A549 (cell line): ENCODE results near the gene UTY. TPM values are rescaled to one million over a fixed set of nuclear protein-coding genes. Genes with fewer than 3 reads are reported as not detected.

Source experiments
- ATAC-seq, 2 experiments: fragments of 200-7000 bp in 1 of 2; fragments of >200 bp in 1 of 2; cut with Nextera tagmentation in 1 of 2; cut with Tn5 transposase in 1 of 2; 3 replicates each; pipeline versions ENCODE4 v1.8.0 to v1.9.1; 2018 to 2020; ENCODE audit warnings: mild to moderate bottlenecking in 1 of 2, moderate library complexity in 1 of 2
- CTCF ChIA-PET: fragments of 300-600 bp; sonication (Branson Sonifier 250); formaldehyde crosslinking; extraction: SDS; loops from one replicate; lab custom pipeline; 2021; ENCODE audit warnings: antibody characterized with exemption, inconsistent platforms; lab: Yijun Ruan, JAX
- POLR2A ChIA-PET: fragments of 350-600 bp; formaldehyde crosslinking; extraction: SDS; loops from one replicate; lab custom pipeline; 2021; ENCODE audit warnings: antibody characterized with exemption, inconsistent platforms; lab: Yijun Ruan, JAX
- DNase-seq, 2 experiments: peaks; one replicate each; pipeline versions ENCODE4 v3.0.0 to v3.0.0-alpha.2; 2011 to 2016; ENCODE audit warnings: low read depth in 1 of 2, low spot score in 1 of 2
- FAIRE-seq: peaks from 2 replicates; lab custom pipeline; 2011; peaks lifted over from hg19 to GRCh38; lab: Jason Lieb, UNC
- H3K27ac ChIP-seq, 2 experiments: fragments of >200 bp; sonication (Bioruptor Twin); formaldehyde crosslinking; 3 replicates each; pipeline ENCODE4 v1.5.1; 2016 to 2017
- H3K4me1 ChIP-seq: fragments of >200 bp; sonication (Bioruptor Twin); formaldehyde crosslinking; 3 replicates; pipeline ENCODE4 v1.6.1; 2016
- H3K4me2 ChIP-seq: fragments of >200 bp; sonication (Bioruptor Twin); formaldehyde crosslinking; 3 replicates; pipeline ENCODE4 v1.6.1; 2016
- H3K4me3 ChIP-seq: fragments of >200 bp; sonication (Bioruptor Twin); formaldehyde crosslinking; 3 replicates; pipeline ENCODE4 v1.5.1; 2016
- H3K9me3 ChIP-seq: fragments of >200 bp; sonication (Bioruptor Twin); formaldehyde crosslinking; 3 replicates; pipeline ENCODE4 v1.6.1; 2016
- BHLHE40 ChIP-seq: IDR thresholded peaks from 2 replicates; pipeline ENCODE4 v1.6.1; 2012; ENCODE audit warnings: low read depth, low read length, inconsistent platforms
- CBX2 ChIP-seq: fragments of 200-600 bp; sonication (generic); IDR thresholded peaks from 2 replicates; pipeline ENCODE4 v1.6.1; 2016; ENCODE audit warnings: low read depth, mild to moderate bottlenecking, borderline replicate concordance
- CEBPB ChIP-seq, 2 experiments: fragments of >200 bp in 1 of 2; sonication (Bioruptor Twin) in 1 of 2; formaldehyde crosslinking in 1 of 2; IDR thresholded peaks; 2 replicates each; pipeline ENCODE4 v1.6.1; 2012 to 2016
- EHF ChIP-seq: fragments of 250-450 bp; sonication (Bioruptor Pico); IDR thresholded peaks from 2 replicates; pipeline ENCODE4 v1.5.0; 2020; ENCODE audit warnings: mild to moderate bottlenecking
- EHMT2 ChIP-seq: fragments of 200-600 bp; sonication (generic); IDR thresholded peaks from 2 replicates; pipeline ENCODE4 v1.6.1; 2016; ENCODE audit warnings: antibody characterized with exemption, low read depth, mild to moderate bottlenecking, moderate library complexity
- EP300 ChIP-seq, 2 experiments: fragments of >200 bp; sonication (Bioruptor Twin); formaldehyde crosslinking; IDR thresholded peaks; 2 replicates in 1 of 2; 3 replicates in 1 of 2; pipeline ENCODE4 v1.6.1; 2016 to 2017
- ESRRA ChIP-seq: fragments of 150-350 bp; IDR thresholded peaks from 2 replicates; pipeline ENCODE4 v1.6.1; 2014; ENCODE audit warnings: mild to moderate bottlenecking, low read length, borderline replicate concordance
- HDAC2 ChIP-seq: fragments of 200-600 bp; sonication (generic); IDR thresholded peaks from 2 replicates; pipeline ENCODE4 v1.6.1; 2016
- HOXB13 ChIP-seq: fragments of 250-450 bp; sonication (Bioruptor Pico); IDR thresholded peaks from 2 replicates; pipeline ENCODE4 v1.5.0; 2020; ENCODE audit warnings: low read depth, mild to moderate bottlenecking, moderate library complexity
- JUN ChIP-seq, 2 experiments: fragments of >200 bp; sonication (Bioruptor Twin); formaldehyde crosslinking; IDR thresholded peaks; 2 replicates in 1 of 2; 3 replicates in 1 of 2; pipeline ENCODE4 v1.6.1; 2016 to 2017
- KDM1A ChIP-seq: fragments of 200-600 bp; sonication (generic); IDR thresholded peaks from 2 replicates; pipeline ENCODE4 v1.6.1; 2016; ENCODE audit warnings: low read depth, mild to moderate bottlenecking
- KDM5A ChIP-seq: fragments of 200-600 bp; sonication (generic); IDR thresholded peaks from 2 replicates; pipeline ENCODE4 v1.6.1; 2016; ENCODE audit warnings: antibody characterized with exemption, mild to moderate bottlenecking
- NPAS2 ChIP-seq: fragments of 250-450 bp; sonication (Bioruptor Pico); IDR thresholded peaks from 2 replicates; pipeline ENCODE4 v1.8.0; 2022; ENCODE audit warnings: mild to moderate bottlenecking, moderate library complexity, borderline replicate concordance
- POLR2A ChIP-seq: IDR thresholded peaks from 2 replicates; pipeline ENCODE4 v1.6.1; 2012; ENCODE audit warnings: mild to moderate bottlenecking, low read length
- RAD21 ChIP-seq, 2 experiments: fragments of >200 bp in 1 of 2; sonication (Bioruptor Twin) in 1 of 2; formaldehyde crosslinking in 1 of 2; IDR thresholded peaks in 1 of 2; conservative IDR thresholded peaks in 1 of 2; 2 replicates in 1 of 2; 3 replicates in 1 of 2; pipeline ENCODE4 v1.6.1; 2012 to 2018; ENCODE audit warnings: inconsistent platforms in 1 of 2
- RFX5 ChIP-seq: fragments of 450-650 bp; IDR thresholded peaks from 2 replicates; pipeline ENCODE4 v1.7.1; 2014; ENCODE audit warnings: antibody characterized with exemption, mild to moderate bottlenecking, moderate library complexity
- SREBF2 ChIP-seq: fragments of 450-650 bp; IDR thresholded peaks from 2 replicates; pipeline ENCODE4 v1.6.1; 2014; ENCODE audit warnings: mild to moderate bottlenecking, moderate library complexity
- ZNF302 ChIP-seq: fragments of 250-450 bp; sonication (Bioruptor Pico); IDR thresholded peaks from 2 replicates; pipeline ENCODE4 v1.9.0; 2021; ENCODE audit warnings: inconsistent platforms, mild to moderate bottlenecking, moderate library complexity
- ZSCAN20 ChIP-seq: fragments of 250-450 bp; sonication (Bioruptor Pico); IDR thresholded peaks from 2 replicates; pipeline ENCODE4 v1.8.0; 2022; ENCODE audit warnings: mild to moderate bottlenecking, moderate library complexity
- WGBS: methylation state at CpG from one replicate; pipeline ENCODE4 v1.1.6; 2017; ENCODE audit errors: missing lambda C conversion rate; 5-methylcytosine and 5-hydroxymethylcytosine counted together
- polyA plus RNA-seq, 4 experiments: library from polyadenylated mRNA; depleted of rRNA in 3 of 4; stranded (reverse); fragments of >200 nt; fragmentation: RNase III in 1 of 4; extraction: RNeasy Plus Mini Kit Qiagen cat#74134 plus additional on column Dnase treatment in 1 of 4; gene quantifications; 2 replicates in 3 of 4; 3 replicates in 1 of 4; pipeline ENCODE4 v1.2.3, GENCODE V29; 2011 to 2017
- TF ChIP-seq, protein P1 (sequence below): fragments of 200-600 bp; sonication (generic); IDR thresholded peaks from 2 replicates; pipeline ENCODE4 v1.6.1; 2016; ENCODE audit warnings: antibody characterized with exemption, mild to moderate bottlenecking, moderate library complexity
- TF ChIP-seq, protein P2 (sequence below): fragments of >200 bp; sonication (Bioruptor Twin); formaldehyde crosslinking; IDR thresholded peaks from 2 replicates; pipeline ENCODE4 v1.6.1; 2016
- TF ChIP-seq, protein P3 (sequence below): fragments of 250-450 bp; sonication (Bioruptor Pico); IDR thresholded peaks from 2 replicates; pipeline ENCODE4 v1.5.0; 2021; ENCODE audit warnings: mild to moderate bottlenecking, moderate library complexity, borderline replicate concordance
- TF ChIP-seq, protein P4 (sequence below): IDR thresholded peaks from 2 replicates; pipeline ENCODE4 v1.6.1; 2012
- TF ChIP-seq, protein P5 (sequence below): fragments of >200 bp; sonication (Bioruptor Twin); formaldehyde crosslinking; IDR thresholded peaks from 3 replicates; pipeline ENCODE4 v1.5.1; 2016

UTY gene
- polyA plus RNA-seq, 2 of the 4 experiments (the other 2 are of a cell fraction), result 2.9 to 12.5 TPM

DNA sequence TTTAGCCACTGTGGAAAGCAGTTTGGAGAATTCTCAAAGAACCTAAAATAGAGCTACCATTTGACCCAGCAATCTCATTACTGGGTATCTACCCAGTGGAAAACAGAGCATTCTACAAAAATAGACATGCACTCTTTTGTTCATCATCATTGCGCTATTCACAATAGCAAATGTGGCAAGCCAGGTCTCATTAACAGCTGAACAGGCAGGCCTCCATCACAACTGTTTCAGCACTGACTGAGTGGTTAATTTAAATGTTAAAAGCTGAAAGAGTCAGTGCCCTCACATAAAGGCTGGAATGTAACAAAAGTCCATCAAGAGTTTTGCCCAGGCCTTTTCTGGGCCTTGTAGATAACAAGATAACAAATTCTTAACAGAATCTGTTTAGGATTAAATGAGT lies 166.9 kb downstream of the UTY start:
- no peak overlapping the region for H3K27ac ChIP-seq
- no peak overlapping the region for H3K4me2 ChIP-seq
- no peak overlapping the region for H3K4me3 ChIP-seq
- TF ChIP-seq CBX2 (no peak), HOXB13 (no peak), NPAS2 (CRISPR knock-in tag) (no peak), JUN (IDR thresholded peaks at IDR 0.05) (no peak), ZNF302 (CRISPR knock-in tag) (no peak), BHLHE40 (no peak), EHF (CRISPR knock-in tag) (no peak), POLR2A (no peak), CEBPB (IDR thresholded peaks at IDR 0.05) (no peak), HDAC2 (no peak), RFX5 (no peak)
- TF ChIP-seq, protein P1, sequence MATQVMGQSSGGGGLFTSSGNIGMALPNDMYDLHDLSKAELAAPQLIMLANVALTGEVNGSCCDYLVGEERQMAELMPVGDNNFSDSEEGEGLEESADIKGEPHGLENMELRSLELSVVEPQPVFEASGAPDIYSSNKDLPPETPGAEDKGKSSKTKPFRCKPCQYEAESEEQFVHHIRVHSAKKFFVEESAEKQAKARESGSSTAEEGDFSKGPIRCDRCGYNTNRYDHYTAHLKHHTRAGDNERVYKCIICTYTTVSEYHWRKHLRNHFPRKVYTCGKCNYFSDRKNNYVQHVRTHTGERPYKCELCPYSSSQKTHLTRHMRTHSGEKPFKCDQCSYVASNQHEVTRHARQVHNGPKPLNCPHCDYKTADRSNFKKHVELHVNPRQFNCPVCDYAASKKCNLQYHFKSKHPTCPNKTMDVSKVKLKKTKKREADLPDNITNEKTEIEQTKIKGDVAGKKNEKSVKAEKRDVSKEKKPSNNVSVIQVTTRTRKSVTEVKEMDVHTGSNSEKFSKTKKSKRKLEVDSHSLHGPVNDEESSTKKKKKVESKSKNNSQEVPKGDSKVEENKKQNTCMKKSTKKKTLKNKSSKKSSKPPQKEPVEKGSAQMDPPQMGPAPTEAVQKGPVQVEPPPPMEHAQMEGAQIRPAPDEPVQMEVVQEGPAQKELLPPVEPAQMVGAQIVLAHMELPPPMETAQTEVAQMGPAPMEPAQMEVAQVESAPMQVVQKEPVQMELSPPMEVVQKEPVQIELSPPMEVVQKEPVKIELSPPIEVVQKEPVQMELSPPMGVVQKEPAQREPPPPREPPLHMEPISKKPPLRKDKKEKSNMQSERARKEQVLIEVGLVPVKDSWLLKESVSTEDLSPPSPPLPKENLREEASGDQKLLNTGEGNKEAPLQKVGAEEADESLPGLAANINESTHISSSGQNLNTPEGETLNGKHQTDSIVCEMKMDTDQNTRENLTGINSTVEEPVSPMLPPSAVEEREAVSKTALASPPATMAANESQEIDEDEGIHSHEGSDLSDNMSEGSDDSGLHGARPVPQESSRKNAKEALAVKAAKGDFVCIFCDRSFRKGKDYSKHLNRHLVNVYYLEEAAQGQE, result no peak
- TF ChIP-seq, protein P2, sequence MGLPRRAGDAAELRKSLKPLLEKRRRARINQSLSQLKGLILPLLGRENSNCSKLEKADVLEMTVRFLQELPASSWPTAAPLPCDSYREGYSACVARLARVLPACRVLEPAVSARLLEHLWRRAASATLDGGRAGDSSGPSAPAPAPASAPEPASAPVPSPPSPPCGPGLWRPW, result no peak
- TF ChIP-seq, protein P3, sequence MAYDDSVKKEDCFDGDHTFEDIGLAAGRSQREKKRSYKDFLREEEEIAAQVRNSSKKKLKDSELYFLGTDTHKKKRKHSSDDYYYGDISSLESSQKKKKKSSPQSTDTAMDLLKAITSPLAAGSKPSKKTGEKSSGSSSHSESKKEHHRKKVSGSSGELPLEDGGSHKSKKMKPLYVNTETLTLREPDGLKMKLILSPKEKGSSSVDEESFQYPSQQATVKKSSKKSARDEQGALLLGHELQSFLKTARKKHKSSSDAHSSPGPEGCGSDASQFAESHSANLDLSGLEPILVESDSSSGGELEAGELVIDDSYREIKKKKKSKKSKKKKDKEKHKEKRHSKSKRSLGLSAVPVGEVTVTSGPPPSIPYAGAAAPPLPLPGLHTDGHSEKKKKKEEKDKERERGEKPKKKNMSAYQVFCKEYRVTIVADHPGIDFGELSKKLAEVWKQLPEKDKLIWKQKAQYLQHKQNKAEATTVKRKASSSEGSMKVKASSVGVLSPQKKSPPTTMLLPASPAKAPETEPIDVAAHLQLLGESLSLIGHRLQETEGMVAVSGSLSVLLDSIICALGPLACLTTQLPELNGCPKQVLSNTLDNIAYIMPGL, result no peak
- ATAC-seq (no peak), FAIRE-seq (no peak), DNase-seq (no peak)
- WGBS, result 67% methylated on average over 1 of the region's 1 CpG
- peaks cover 4% of the 10 kb centered on the region; the same call in 1 of the 3 replicates for H3K4me1 ChIP-seq
- ChIA-PET CTCF (no interaction called here), POLR2A (no interaction called here)
- no peaks in the 10 kb centered on the region for H3K9me3 ChIP-seq

DNA sequence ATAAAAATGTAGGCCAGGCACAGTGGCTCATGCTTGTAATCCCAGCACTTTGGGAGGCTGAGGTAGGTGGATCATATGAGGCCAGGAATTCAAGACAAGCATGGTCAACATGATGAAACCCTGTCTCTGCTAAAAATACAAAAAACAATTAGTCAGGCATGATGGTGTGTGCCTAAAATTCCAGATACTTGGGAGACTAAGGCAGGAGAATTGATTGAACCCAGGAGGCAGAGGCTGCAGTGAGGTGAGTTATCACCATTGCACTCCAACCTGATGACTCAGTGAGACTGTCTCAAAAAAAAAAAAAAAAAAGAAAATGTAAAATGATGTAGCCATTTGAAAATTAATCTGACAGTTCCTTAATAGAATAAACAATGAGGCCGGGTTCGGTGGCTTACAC lies 171.9 kb downstream of the UTY start:
- ChIA-PET CTCF (no interaction called here), POLR2A (no interaction called here)
- TF ChIP-seq, protein P4, sequence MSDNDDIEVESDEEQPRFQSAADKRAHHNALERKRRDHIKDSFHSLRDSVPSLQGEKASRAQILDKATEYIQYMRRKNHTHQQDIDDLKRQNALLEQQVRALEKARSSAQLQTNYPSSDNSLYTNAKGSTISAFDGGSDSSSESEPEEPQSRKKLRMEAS, result no peak
- TF ChIP-seq KDM5A (no peak), EP300 (IDR thresholded peaks at IDR 0.05) (no peak), JUN (IDR thresholded peaks at IDR 0.05) (no peak), KDM1A (no peak), SREBF2 (no peak), POLR2A (no peak), HDAC2 (no peak), ZSCAN20 (no peak), ESRRA (no peak), EHMT2 (no peak), RAD21 (conservative IDR thresholded peaks at IDR 0.05 in 1 of 2, IDR thresholded peaks at IDR 0.05 in 1 of 2) (no peak), HOXB13 (no peak)
- TF ChIP-seq, protein P5, sequence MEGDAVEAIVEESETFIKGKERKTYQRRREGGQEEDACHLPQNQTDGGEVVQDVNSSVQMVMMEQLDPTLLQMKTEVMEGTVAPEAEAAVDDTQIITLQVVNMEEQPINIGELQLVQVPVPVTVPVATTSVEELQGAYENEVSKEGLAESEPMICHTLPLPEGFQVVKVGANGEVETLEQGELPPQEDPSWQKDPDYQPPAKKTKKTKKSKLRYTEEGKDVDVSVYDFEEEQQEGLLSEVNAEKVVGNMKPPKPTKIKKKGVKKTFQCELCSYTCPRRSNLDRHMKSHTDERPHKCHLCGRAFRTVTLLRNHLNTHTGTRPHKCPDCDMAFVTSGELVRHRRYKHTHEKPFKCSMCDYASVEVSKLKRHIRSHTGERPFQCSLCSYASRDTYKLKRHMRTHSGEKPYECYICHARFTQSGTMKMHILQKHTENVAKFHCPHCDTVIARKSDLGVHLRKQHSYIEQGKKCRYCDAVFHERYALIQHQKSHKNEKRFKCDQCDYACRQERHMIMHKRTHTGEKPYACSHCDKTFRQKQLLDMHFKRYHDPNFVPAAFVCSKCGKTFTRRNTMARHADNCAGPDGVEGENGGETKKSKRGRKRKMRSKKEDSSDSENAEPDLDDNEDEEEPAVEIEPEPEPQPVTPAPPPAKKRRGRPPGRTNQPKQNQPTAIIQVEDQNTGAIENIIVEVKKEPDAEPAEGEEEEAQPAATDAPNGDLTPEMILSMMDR, result no peak
- Histone ChIP-seq H3K4me3 (no peak overlapping the region), H3K9me3 (no peaks in the 10 kb centered on the region), H3K4me1 (peaks cover 4% of the 10 kb centered on the region; the same call in 1 of the 3 replicates), H3K4me2 (no peak overlapping the region), H3K27ac (no peak overlapping the region)
- no peak for FAIRE-seq
- no peak for ATAC-seq
- 96% methylated on average over 2 of the region's 2 CpGs for WGBS
- no peak for DNase-seq
